Activated CD4-positive, alpha-beta T cell treated with anti-CD3 and anti-CD28 coated beads for 1 hour (primary cell): ENCODE measurements around the gene CCDC121.

Experiments used
- DNase-seq: peaks from one replicate; pipeline ENCODE4 v3.0.0-alpha.2; 2020

Gene CCDC121

GRCh38 chr2:27628767-27629709, at the start of gene CCDC121, which contains the start of gene GPN1:
CCDC121 (minus strand) TSS chr2:27629012; CDS start chr2:27627799, 1,213 bp downstream.
GPN1 (plus strand) TSS chr2:27629050; CDS start chr2:27629059, 9 bp downstream.
- peak; percentile 92 for DNase-seq

- DNase-seq = no peak
These were observed 44.1 kb upstream of the CCDC121 start for GRCh38 chr2:27672723-27673486.

- DNase-seq = no peak
These were observed 42.4 kb upstream of the CCDC121 start for GRCh38 chr2:27671235-27671634.

- DNase-seq = no peak
These were observed 38.6 kb upstream of the CCDC121 start for GRCh38 chr2:27667446-27667845.

- no peak for DNase-seq
These were observed 36.0 kb upstream of the CCDC121 start for GRCh38 chr2:27664622-27665363.

GRCh38 chr2:27664154-27664574, 35.4 kb upstream of the CCDC121 start:
- no peak for DNase-seq

GRCh38 chr2:27663285-27664153, 34.7 kb upstream of the CCDC121 start, which contains the start of the genes SLC4A1AP and SUPT7L:
SLC4A1AP (plus strand) TSS chr2:27663889; CDS start chr2:27663915, 26 bp downstream.
SUPT7L (minus strand) TSS chr2:27663614; CDS start chr2:27662192, 1,422 bp downstream.
- peak; percentile 67 for DNase-seq

GRCh38 chr2:27661371-27661770, 32.6 kb upstream of the CCDC121 start:
- no peak for DNase-seq

GRCh38 chr2:27655155-27655951, 26.5 kb upstream of the CCDC121 start:
- DNase-seq = no peak

- DNase-seq = no peak
These were observed 24.6 kb upstream of the CCDC121 start for GRCh38 chr2:27653397-27653796.

GRCh38 chr2:27652790-27653189, 24.0 kb upstream of the CCDC121 start:
- no peak for DNase-seq

GRCh38 chr2:27652341-27652740, 23.5 kb upstream of the CCDC121 start:
- no peak for DNase-seq

- no peak for DNase-seq
These were observed 22.2 kb upstream of the CCDC121 start for GRCh38 chr2:27651056-27651455.

GRCh38 chr2:27647737-27648136, 18.9 kb upstream of the CCDC121 start:
- DNase-seq = no peak

- no peak for DNase-seq
These were observed 18.5 kb upstream of the CCDC121 start for GRCh38 chr2:27647289-27647688.

- no peak for DNase-seq
These were observed 16.4 kb upstream of the CCDC121 start for GRCh38 chr2:27645197-27645596.

- DNase-seq = no peak
These were observed 12.0 kb upstream of the CCDC121 start for GRCh38 chr2:27640722-27641245.

- no peak for DNase-seq
These were observed 9.9 kb upstream of the CCDC121 start for GRCh38 chr2:27638709-27639108.

GRCh38 chr2:27638037-27638637, 9.3 kb upstream of the CCDC121 start:
- no peak for DNase-seq

GRCh38 chr2:27636766-27637165, 8.0 kb upstream of the CCDC121 start:
- DNase-seq = no peak
